A673 (cell line): ENCODE measurements around the gene SYT17.

ENCODE experiments used
- EZH2 ChIP-seq: fragments of 200-600 bp; sonication (generic); IDR thresholded peaks from 2 replicates; pipeline ENCODE4 v1.6.1; 2017; ENCODE audit warnings: borderline replicate concordance, low read depth, mild to moderate bottlenecking, mixed read lengths, antibody characterized with exemption, low read length; ENCODE audit not compliant: poor library complexity, severe bottlenecking
- TF ChIP-seq, protein P1 (sequence below): fragments of 300-800, 200-600 bp; sonication (generic); conservative IDR thresholded peaks from 2 replicates; pipeline ENCODE4 v1.5.1; 2017; ENCODE audit warnings: low read depth, mild to moderate bottlenecking, antibody characterized with exemption, low read length, moderate library complexity, mixed read lengths

GRCh38 chr16:19230575-19230974 is 62.5 kb downstream of the SYT17 start:
- TF ChIP-seq, protein P1, sequence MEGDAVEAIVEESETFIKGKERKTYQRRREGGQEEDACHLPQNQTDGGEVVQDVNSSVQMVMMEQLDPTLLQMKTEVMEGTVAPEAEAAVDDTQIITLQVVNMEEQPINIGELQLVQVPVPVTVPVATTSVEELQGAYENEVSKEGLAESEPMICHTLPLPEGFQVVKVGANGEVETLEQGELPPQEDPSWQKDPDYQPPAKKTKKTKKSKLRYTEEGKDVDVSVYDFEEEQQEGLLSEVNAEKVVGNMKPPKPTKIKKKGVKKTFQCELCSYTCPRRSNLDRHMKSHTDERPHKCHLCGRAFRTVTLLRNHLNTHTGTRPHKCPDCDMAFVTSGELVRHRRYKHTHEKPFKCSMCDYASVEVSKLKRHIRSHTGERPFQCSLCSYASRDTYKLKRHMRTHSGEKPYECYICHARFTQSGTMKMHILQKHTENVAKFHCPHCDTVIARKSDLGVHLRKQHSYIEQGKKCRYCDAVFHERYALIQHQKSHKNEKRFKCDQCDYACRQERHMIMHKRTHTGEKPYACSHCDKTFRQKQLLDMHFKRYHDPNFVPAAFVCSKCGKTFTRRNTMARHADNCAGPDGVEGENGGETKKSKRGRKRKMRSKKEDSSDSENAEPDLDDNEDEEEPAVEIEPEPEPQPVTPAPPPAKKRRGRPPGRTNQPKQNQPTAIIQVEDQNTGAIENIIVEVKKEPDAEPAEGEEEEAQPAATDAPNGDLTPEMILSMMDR: no peak
- no peak for TF ChIP-seq EZH2
